HFFc6 (cell line): ENCODE results near the gene ZNF839. TPM values are rescaled to one million over a fixed set of nuclear protein-coding genes. Genes with fewer than 3 reads are reported as not detected.
"Not testable (repeated sequence)": the region's sequence is repeated elsewhere in the genome, so short reads cannot be mapped to it uniquely, and the experiment has no call there.

Experiments
- DNase-seq: peaks from one replicate; pipeline ENCODE4 v3.0.0-alpha.2; 2018
- H3K27ac Mint-ChIP-seq: 2 replicates; pipeline ENCODE4 v1.8.0; 2020; ENCODE audit warnings: mild to moderate bottlenecking, mixed read lengths
- H3K27me3 Mint-ChIP-seq: 2 replicates; pipeline ENCODE4 v1.8.0; 2021; ENCODE audit warnings: mild to moderate bottlenecking, moderate library complexity, mixed read lengths; ENCODE audit not compliant: insufficient read depth
- H3K36me3 Mint-ChIP-seq: 2 replicates; pipeline ENCODE4 v1.8.0; 2021; ENCODE audit warnings: low read depth, mixed read lengths
- H3K4me1 Mint-ChIP-seq: 2 replicates; pipeline ENCODE4 v1.8.0; 2020; ENCODE audit warnings: low read depth, mixed read lengths
- H3K4me3 Mint-ChIP-seq: 2 replicates; pipeline ENCODE4 v1.8.0; 2020; ENCODE audit warnings: mild to moderate bottlenecking, moderate library complexity, mixed read lengths
- H3K9me3 Mint-ChIP-seq: 2 replicates; pipeline ENCODE4 v1.8.0; 2020; ENCODE audit warnings: mild to moderate bottlenecking, mixed read lengths
- total RNA-seq, 6 experiments: library from RNA; stranded (reverse); fragmentation: NEBNext Ultra II Directional; extraction: Animal tissue kit (Norgen Biotek cat#: 25700); gene quantifications; 2 replicates in 1 of 6; 3 replicates in 5 of 6; pipeline ENCODE4 v1.2.3, GENCODE V29; 2021
- TF ChIP-seq, protein P1 (sequence below): fragments of 200-600 bp; sonication (generic); IDR thresholded peaks from 2 replicates; pipeline ENCODE4 v1.5.0; 2021; ENCODE audit warnings: antibody characterized with exemption, mild to moderate bottlenecking

ZNF839 gene
- total RNA-seq, 6 experiments from 2014 or later: 6.7 to 8.3 (median 8.0) TPM

DNA sequence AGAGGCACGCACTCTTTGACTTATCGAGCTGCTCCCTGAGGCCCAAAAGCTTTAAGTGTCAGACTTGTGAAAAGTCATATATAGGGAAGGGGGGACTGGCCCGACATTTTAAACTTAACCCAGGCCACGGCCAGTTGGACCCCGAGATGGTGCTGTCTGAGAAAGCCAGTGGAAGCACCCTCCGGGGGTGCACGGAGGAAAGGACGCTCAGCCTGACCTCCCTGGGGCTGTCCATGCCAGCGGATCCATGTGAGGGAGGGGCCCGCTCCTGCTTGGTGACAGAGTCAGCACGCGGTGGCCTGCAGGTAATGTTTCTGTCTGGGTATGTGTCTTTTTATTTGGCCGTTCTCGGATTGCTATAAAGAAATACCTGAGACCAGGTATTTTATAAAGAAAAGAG lies 7.0 kb downstream of the ZNF839 start:
- no peak overlapping the region for H3K4me3 Mint-ChIP-seq
- DNase-seq: no peak
- TF ChIP-seq, protein P1, sequence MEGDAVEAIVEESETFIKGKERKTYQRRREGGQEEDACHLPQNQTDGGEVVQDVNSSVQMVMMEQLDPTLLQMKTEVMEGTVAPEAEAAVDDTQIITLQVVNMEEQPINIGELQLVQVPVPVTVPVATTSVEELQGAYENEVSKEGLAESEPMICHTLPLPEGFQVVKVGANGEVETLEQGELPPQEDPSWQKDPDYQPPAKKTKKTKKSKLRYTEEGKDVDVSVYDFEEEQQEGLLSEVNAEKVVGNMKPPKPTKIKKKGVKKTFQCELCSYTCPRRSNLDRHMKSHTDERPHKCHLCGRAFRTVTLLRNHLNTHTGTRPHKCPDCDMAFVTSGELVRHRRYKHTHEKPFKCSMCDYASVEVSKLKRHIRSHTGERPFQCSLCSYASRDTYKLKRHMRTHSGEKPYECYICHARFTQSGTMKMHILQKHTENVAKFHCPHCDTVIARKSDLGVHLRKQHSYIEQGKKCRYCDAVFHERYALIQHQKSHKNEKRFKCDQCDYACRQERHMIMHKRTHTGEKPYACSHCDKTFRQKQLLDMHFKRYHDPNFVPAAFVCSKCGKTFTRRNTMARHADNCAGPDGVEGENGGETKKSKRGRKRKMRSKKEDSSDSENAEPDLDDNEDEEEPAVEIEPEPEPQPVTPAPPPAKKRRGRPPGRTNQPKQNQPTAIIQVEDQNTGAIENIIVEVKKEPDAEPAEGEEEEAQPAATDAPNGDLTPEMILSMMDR: no peak
- no peaks in the 10 kb centered on the region for H3K9me3 Mint-ChIP-seq
- H3K27ac Mint-ChIP-seq: no peak overlapping the region
- H3K4me1 Mint-ChIP-seq: peaks cover 8% of the 10 kb centered on the region
- no peaks in the 10 kb centered on the region for H3K27me3 Mint-ChIP-seq
- H3K36me3 Mint-ChIP-seq: peaks cover 8% of the 10 kb centered on the region

DNA sequence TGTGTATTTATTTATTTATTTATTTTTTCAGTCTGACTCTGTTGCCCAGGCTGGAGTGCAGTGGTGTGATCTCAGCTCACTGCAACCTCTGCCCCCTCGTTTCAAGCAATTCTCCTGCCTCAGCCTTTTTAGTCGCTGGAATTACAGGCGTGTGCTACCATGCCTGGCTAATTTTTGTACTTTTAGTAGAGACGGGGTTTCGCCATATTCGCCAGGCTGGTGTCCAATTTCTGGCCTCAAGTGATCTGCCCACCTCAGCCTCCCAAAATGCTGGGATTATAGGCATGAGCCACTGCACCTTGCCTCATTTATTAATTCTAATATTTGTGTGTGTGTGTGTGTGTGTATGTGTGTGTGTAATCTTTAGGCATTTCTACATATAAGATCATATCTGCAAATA lies 9.8 kb downstream of the ZNF839 start:
- H3K9me3 Mint-ChIP-seq, H3K36me3 Mint-ChIP-seq, H3K27ac Mint-ChIP-seq, H3K4me1 Mint-ChIP-seq, H3K4me3 Mint-ChIP-seq, H3K27me3 Mint-ChIP-seq, DNase-seq: not testable (repeated sequence)

DNA sequence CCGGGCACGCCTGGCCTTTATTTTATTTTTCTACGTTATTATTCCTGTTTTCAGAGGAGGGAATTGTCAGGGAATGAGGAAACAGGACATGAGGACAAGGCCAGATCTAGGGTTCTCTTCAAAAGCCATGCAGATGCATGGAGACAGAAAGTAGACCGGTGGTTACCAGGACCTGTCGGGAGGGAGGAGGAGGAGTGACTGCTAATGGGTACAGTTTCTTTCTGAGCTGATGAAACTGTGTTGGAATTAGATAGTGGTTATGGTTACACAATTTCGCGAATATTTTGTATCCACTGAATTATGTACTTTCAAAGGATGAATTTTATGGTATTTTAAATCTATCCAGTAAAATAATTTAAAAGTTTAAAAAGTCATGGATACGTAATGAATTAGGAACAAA lies 11.3 kb downstream of the ZNF839 start:
- no peak overlapping the region for H3K27ac Mint-ChIP-seq
- H3K36me3 Mint-ChIP-seq: peaks cover 8% of the 10 kb centered on the region
- DNase-seq: no peak
- H3K27me3 Mint-ChIP-seq: no peaks in the 10 kb centered on the region; the same call in 1 of the 2 replicates
- no peaks in the 10 kb centered on the region for H3K9me3 Mint-ChIP-seq
- peaks cover 5% of the 10 kb centered on the region; the same call in 1 of the 2 replicates for H3K4me1 Mint-ChIP-seq
- no peak overlapping the region for H3K4me3 Mint-ChIP-seq
- TF ChIP-seq, protein P1: no peak

DNA sequence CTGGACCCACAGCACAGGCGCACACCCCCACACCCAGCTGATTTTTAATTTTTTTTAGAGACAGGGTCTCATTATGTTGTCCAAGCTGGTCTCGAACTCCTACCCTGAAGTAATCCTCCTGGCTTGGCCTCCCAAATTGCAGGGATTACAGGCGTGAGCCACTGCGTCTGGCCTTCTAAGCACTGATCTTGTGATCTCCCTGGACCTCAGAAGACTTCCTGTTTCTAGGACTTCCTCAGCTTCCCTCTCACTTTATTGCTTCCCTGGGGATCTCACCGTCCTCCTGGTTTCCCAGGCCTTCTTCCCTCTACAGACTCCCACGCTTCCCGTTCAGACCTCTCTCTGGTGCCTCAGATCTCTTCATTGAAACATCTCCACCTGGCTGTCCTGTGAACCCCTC lies 13.8 kb downstream of the ZNF839 start:
- Mint-ChIP-seq H3K4me1 (peaks cover 7% of the 10 kb centered on the region; the same call in 1 of the 2 replicates), H3K4me3 (no peak overlapping the region), H3K27me3 (no peaks in the 10 kb centered on the region; the same call in 1 of the 2 replicates), H3K9me3 (no peaks in the 10 kb centered on the region), H3K36me3 (peaks cover 8% of the 10 kb centered on the region), H3K27ac (no peak overlapping the region)
- TF ChIP-seq, protein P1: no peak
- no peak for DNase-seq

DNA sequence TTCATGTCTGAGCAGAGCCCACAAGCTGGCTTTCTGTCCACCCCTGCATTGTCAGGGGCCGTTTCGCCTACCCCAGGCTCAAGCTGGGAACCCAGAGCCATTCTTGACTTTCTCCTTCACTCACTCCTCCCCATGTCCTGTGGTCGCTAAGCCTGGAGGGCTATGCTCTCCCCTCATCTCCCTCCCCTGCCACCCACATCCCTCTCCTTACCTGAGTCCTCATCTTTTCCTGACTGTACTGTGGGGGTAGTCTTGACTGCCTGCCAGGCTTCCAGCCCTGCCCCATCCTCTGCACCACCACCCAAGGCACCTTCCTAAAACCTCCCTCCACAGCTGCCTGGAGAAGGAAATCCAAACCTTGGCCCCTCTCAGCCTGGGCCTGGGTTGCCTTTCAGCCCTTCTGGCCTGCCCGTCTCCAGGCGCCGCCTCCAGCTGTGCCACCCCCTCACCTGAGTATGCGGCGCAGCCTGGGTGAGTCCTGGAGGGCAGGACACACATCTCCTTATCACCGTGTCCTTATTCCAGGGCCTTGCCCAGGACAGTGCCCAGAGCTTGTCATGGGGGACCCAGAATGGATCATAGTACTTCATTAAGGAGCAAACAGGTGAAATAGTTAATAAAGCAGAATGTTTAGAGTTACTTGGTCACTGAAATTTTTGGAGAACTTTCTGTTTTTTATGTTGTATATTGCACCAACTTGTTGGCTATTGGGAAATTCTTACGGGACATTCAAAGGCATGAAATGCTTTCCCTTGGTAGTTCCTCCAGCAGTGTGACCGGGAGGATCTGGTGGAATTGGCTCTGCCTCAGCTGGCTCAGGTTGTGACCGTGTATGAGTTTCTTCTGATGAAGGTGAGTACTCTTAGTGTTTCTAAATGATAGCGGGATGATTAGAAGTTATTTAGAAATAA lies 14.5 kb downstream of the ZNF839 start:
- Mint-ChIP-seq H3K4me1 (peaks cover 7% of the 10 kb centered on the region; the same call in 1 of the 2 replicates), H3K36me3 (peaks cover 13% of the 10 kb centered on the region), H3K27ac (no peak overlapping the region), H3K27me3 (no peaks in the 10 kb centered on the region; the same call in 1 of the 2 replicates), H3K9me3 (no peaks in the 10 kb centered on the region), H3K4me3 (no peak overlapping the region)
- no peak for DNase-seq
- TF ChIP-seq, protein P1: no peak

DNA sequence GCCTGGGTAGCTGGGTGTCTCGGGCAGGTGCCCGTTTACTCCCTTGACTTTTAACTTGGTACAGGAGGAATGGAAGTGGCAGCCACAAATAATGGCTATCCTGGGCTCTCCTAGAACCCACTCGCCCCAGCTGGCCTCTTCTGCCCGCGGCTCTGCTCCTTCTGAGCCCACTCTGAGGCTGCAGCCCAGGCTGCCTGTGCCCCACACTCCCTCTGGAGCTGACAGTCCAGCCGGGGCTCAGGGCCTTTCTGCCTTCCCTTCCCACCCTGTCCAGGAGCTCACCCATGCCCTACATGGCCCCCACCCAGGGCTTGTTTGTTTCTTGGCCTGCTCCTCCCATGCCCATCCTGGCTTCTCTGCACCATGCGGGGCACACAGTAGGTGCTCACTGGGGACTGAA lies 15.6 kb downstream of the ZNF839 start:
- Mint-ChIP-seq H3K9me3 (no peaks in the 10 kb centered on the region), H3K4me1 (peaks cover 7% of the 10 kb centered on the region; the same call in 1 of the 2 replicates), H3K27me3 (no peaks in the 10 kb centered on the region; the same call in 1 of the 2 replicates), H3K36me3 (peaks cover 13% of the 10 kb centered on the region), H3K27ac (no peak overlapping the region), H3K4me3 (no peak overlapping the region)
- no peak for DNase-seq
- TF ChIP-seq, protein P1: no peak
